Measurements from ENCODE around the gene UBXN7. TPM values are rescaled to one million over a fixed set of nuclear protein-coding genes. Genes with fewer than 3 reads are reported as not detected.

UBXN7 gene
- total RNA-seq, 1 donor from 2014 or later: 11.8 TPM

GRCh38 chr3:196408565-196409300 lies 23.5 kb downstream of the UBXN7 start:
- TF ChIP-seq CTCF (IDR thresholded peaks at IDR 0.05; ENCODE audit: insufficient read depth, low read length, severe bottlenecking): no peak
- DNase-seq (ENCODE audit: low read depth) (no peak), FAIRE-seq (no peak)
- Histone ChIP-seq H3K36me3 (ENCODE audit: control insufficient read depth, insufficient read depth, low read length) (peaks cover 4% of the 10 kb centered on the region), H3K4me3 (ENCODE audit: low read depth, low read length) (no peak overlapping the region), H3K27me3 (ENCODE audit: control insufficient read depth, insufficient read depth, low read length) (no peaks in the 10 kb centered on the region)

- no peak overlapping the region for H3K4me3 ChIP-seq (ENCODE audit: low read depth, low read length)
- FAIRE-seq: no peak
- no peaks in the 10 kb centered on the region for H3K27me3 ChIP-seq (ENCODE audit: control insufficient read depth, insufficient read depth, low read length)
Observed at GRCh38 chr3:196406811-196407470, 25.3 kb downstream of the UBXN7 start.

GRCh38 chr3:196400331-196400730 lies 31.9 kb downstream of the UBXN7 start:
- FAIRE-seq: no peak
- Histone ChIP-seq H3K36me3 (ENCODE audit: control insufficient read depth, insufficient read depth, low read length) (peaks cover 7% of the 10 kb centered on the region), H3K27me3 (ENCODE audit: control insufficient read depth, insufficient read depth, low read length) (no peaks in the 10 kb centered on the region)

More at GRCh38 chr3:196406811-196407470, 25.3 kb downstream of the UBXN7 start:
- H3K36me3 ChIP-seq (ENCODE audit: control insufficient read depth, insufficient read depth, low read length): peaks cover 4% of the 10 kb centered on the region
- no peak for DNase-seq (ENCODE audit: low read depth)
- no peak for TF ChIP-seq CTCF (IDR thresholded peaks at IDR 0.05; ENCODE audit: insufficient read depth, low read length, severe bottlenecking)

GRCh38 chr3:196399485-196399945 lies 32.7 kb downstream of the UBXN7 start:
- H3K36me3 ChIP-seq (ENCODE audit: control insufficient read depth, insufficient read depth, low read length): peaks cover 5% of the 10 kb centered on the region
- no peaks in the 10 kb centered on the region for H3K27me3 ChIP-seq (ENCODE audit: control insufficient read depth, insufficient read depth, low read length)
- DNase-seq (ENCODE audit: low read depth) (peak; percentile 25), FAIRE-seq (no peak)
- no peak overlapping the region for H3K4me3 ChIP-seq (ENCODE audit: low read depth, low read length)
- no peak for TF ChIP-seq CTCF (IDR thresholded peaks at IDR 0.05; ENCODE audit: insufficient read depth, low read length, severe bottlenecking)

More at GRCh38 chr3:196400331-196400730, 31.9 kb downstream of the UBXN7 start:
- TF ChIP-seq CTCF (IDR thresholded peaks at IDR 0.05; ENCODE audit: insufficient read depth, low read length, severe bottlenecking): no peak
- no peak for DNase-seq (ENCODE audit: low read depth)
- no peak overlapping the region for H3K4me3 ChIP-seq (ENCODE audit: low read depth, low read length)

- TF ChIP-seq CTCF (IDR thresholded peaks at IDR 0.05; ENCODE audit: insufficient read depth, low read length, severe bottlenecking): no peak
- FAIRE-seq (no peak), DNase-seq (ENCODE audit: low read depth) (peak; percentile 20)
- Histone ChIP-seq H3K4me3 (ENCODE audit: low read depth, low read length) (no peak overlapping the region), H3K36me3 (ENCODE audit: control insufficient read depth, insufficient read depth, low read length) (peaks cover 5% of the 10 kb centered on the region), H3K27me3 (ENCODE audit: control insufficient read depth, insufficient read depth, low read length) (no peaks in the 10 kb centered on the region)
Observed at GRCh38 chr3:196398782-196399181, 33.4 kb downstream of the UBXN7 start.
